Measurements from ENCODE around the gene MRS2.
A peak's percentile ranks its signal among the peaks of the same experiment; 100 is the strongest.
"Not testable (repeated sequence)": the region's sequence is repeated elsewhere in the genome, so short reads cannot be mapped to it uniquely, and the experiment has no call there.

Gene MRS2

GRCh38 chr6:24376871-24377270 is 25.9 kb upstream of the MRS2 start:
- peak in 1 of 2 experiments; percentile 38 for DNase-seq (ENCODE audit: low read depth in 1 of 2, low spot score in 1 of 2)
- no peak for TF ChIP-seq JUND (IDR thresholded peaks at IDR 0.05; ENCODE audit: low read depth)
- in situ Hi-C loops (cut with HindIII; ENCODE audit: low pct_unique_long_range_greater_than_20kb, low sequenced_read_pairs), result no loop called here

DNA sequence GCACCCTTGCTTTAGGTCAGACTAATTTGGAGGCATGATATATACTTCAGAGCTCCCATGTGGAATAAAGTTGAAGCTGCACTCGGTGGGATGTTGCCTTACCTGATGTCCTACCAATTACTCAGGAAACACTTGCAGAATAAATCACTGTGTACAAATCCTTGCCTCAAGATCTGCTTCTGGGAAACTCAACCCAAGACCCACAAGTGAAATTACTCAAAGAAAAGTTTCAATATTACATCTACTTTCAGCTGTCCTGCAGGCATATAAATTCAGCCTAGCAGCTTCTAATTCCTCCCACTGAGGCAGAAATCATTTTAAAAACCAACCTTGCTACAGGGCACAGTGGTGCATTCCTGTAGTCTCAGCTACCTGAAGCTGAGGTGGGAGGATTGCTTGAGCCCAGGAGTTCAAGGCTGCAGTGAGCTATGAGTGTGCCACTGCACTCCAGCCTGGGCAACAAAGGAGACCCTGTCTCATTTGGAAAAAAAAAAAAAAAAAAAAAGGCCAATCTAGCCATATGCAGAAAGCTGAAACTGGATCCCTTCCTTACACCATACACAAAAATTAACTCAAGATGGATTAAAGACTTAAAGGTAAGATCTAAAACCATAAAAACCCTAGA is 24.2 kb upstream of the MRS2 start:
- no peak for TF ChIP-seq JUND (IDR thresholded peaks at IDR 0.05; ENCODE audit: low read depth)
- no peak for DNase-seq (ENCODE audit: low read depth in 1 of 2, low spot score in 1 of 2)
- in situ Hi-C loops (cut with HindIII; ENCODE audit: low pct_unique_long_range_greater_than_20kb, low sequenced_read_pairs), result no loop called here

GRCh38 chr6:24381476-24382219 is 21.1 kb upstream of the MRS2 start:
- DNase-seq (ENCODE audit: low read depth in 1 of 2, low spot score in 1 of 2), result no peak
- in situ Hi-C loops (cut with HindIII; ENCODE audit: low pct_unique_long_range_greater_than_20kb, low sequenced_read_pairs), result no loop called here
- TF ChIP-seq JUND (IDR thresholded peaks at IDR 0.05; ENCODE audit: low read depth), result no peak

- in situ Hi-C loops (cut with HindIII; ENCODE audit: low pct_unique_long_range_greater_than_20kb, low sequenced_read_pairs), result no loop called here
- peak; percentile 28; the same call in 1 of the 2 replicates for TF ChIP-seq JUND (IDR thresholded peaks at IDR 0.05; ENCODE audit: low read depth)
- DNase-seq (ENCODE audit: low read depth in 1 of 2, low spot score in 1 of 2), result no peak
Measured at GRCh38 chr6:24382220-24382540, 20.6 kb upstream of the MRS2 start.

DNA sequence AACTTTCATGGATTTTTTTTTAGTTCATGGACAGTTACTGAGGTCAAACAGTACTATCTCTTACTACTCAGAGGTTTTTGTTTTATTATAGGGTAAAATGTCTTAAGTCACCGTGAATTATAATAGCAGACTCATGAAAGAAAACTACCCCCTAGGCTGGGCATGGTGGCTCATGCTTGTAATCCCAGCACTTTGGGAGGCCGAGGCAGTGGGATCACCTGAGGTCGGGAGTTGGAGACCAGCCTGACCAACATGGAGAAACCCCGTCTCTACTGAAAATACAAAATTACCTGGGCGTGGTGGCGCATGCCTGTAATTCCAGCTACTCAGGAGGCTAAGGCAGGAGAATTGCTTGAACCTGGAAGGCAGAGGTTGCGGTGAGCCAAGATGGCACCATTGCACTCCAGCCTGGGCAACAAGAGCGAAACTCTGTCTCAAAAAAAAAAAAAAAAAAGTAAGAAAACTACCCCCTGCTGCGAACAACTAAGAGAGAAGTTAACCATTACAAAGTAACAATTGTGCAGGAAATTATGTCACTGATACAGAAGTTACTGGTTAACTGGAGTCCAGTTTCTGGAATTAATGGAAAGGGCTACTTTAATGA is 19.7 kb upstream of the MRS2 start:
- in situ Hi-C loops (cut with HindIII; ENCODE audit: low pct_unique_long_range_greater_than_20kb, low sequenced_read_pairs); DNase-seq (ENCODE audit: low read depth in 1 of 2, low spot score in 1 of 2): not testable (repeated sequence)

DNA sequence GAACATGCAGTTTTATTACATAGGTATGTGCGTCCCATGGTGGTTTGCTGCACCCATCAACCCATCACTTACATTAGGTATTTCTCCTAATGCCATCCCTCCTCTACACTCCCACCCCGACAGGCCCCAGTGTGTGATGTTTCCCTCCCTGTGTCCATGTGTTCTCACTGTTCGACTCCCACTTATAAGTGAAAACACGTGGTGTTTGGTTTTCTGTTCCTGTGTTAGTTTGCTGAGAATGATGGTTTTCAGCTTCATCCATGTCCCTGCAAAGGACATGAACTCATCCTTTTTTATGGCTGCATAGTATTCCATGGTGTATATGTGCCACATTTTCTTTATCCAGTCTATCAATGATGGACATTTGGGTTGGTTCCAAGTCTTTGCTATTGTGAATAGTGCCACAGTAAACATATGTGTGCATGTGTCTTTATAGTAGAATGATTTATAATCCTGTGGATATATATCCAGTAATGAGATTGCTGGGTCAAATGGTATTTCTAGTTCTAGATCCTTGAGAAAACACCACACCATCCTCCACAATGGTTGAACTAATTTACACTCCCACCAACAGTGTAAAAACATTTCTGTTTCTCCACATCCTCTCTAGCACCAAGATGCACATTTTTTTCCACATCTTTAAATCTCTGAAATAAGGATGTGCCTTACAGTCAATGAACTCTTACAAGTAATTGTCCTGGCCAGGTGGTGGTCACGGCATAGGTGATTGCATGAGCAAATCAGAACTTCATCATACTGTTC is 18.2 kb upstream of the MRS2 start:
- DNase-seq (ENCODE audit: low read depth in 1 of 2, low spot score in 1 of 2); in situ Hi-C loops (cut with HindIII; ENCODE audit: low pct_unique_long_range_greater_than_20kb, low sequenced_read_pairs): not testable (repeated sequence)

GRCh38 chr6:24385536-24386269 is 17.0 kb upstream of the MRS2 start:
- no peak for TF ChIP-seq JUND (IDR thresholded peaks at IDR 0.05; ENCODE audit: low read depth)
- peak in 1 of 2 experiments; percentile 55 for DNase-seq (ENCODE audit: low read depth in 1 of 2, low spot score in 1 of 2)
- in situ Hi-C loops (cut with HindIII; ENCODE audit: low pct_unique_long_range_greater_than_20kb, low sequenced_read_pairs), result no loop called here

- in situ Hi-C loops (cut with HindIII; ENCODE audit: low pct_unique_long_range_greater_than_20kb, low sequenced_read_pairs), result no loop called here
- TF ChIP-seq JUND (IDR thresholded peaks at IDR 0.05; ENCODE audit: low read depth), result no peak
- DNase-seq (ENCODE audit: low read depth in 1 of 2, low spot score in 1 of 2), result no peak
Measured at GRCh38 chr6:24387818-24388217, 14.9 kb upstream of the MRS2 start.

DNA sequence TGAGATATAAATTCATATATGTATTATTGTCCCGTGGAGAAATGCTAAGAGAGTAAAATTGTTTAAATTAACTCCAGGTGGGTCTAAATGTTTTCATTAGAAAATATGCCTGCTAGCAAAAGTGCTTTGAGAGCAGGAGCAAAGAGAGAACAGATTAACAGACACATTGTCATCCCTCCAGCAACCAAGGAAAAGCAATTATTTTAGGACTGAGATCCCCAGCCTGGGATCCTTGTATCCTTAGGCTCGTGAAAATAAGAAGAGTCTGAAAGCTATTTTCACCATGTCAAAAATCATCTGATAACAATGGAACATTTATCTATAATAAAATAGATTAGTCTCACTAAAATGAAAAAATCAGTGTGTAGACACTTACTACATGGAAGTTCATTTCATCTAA is 11.5 kb upstream of the MRS2 start:
- in situ Hi-C loops (cut with HindIII; ENCODE audit: low pct_unique_long_range_greater_than_20kb, low sequenced_read_pairs), result no loop called here
- no peak for TF ChIP-seq JUND (IDR thresholded peaks at IDR 0.05; ENCODE audit: low read depth)
- no peak for DNase-seq (ENCODE audit: low read depth in 1 of 2, low spot score in 1 of 2)

DNA sequence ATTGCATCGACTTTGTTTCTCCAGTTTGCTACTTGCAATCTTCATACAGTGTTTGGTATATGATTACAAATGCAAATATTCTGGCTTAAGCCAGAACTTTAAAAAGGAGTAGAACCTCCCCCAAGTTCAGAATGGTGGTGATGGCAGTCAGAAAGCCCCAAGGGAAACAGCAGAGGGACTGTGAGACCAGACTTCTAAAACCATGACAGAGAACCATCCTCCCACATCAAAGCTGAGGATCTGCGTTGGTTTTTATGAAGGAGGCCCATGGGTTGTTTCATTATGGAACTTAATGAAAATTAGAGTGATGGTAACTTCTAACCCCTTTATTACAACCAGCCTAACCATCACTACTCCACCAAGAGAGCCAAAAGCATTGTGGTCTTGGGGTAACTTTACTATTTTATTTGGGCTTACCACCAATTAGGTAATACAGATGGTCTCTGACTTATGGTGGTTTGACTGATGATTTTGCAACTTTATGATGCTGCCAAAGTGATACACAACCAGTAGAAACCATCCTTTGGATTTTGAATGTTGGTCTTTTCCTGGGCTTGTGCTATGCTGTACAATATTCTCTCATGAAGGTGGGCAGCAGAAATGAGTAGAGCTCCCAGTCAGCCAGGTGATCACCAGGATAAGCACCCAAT is 10.9 kb upstream of the MRS2 start:
- in situ Hi-C loops (cut with HindIII; ENCODE audit: low pct_unique_long_range_greater_than_20kb, low sequenced_read_pairs), result no loop called here
- no peak for DNase-seq (ENCODE audit: low read depth in 1 of 2, low spot score in 1 of 2)
- no peak for TF ChIP-seq JUND (IDR thresholded peaks at IDR 0.05; ENCODE audit: low read depth)

- in situ Hi-C loops (cut with HindIII; ENCODE audit: low pct_unique_long_range_greater_than_20kb, low sequenced_read_pairs), result no loop called here
- no peak for DNase-seq (ENCODE audit: low read depth in 1 of 2, low spot score in 1 of 2)
- TF ChIP-seq JUND (IDR thresholded peaks at IDR 0.05; ENCODE audit: low read depth), result no peak
Measured at GRCh38 chr6:24394061-24394779, 8.5 kb upstream of the MRS2 start.

All from T47D (cell line).